Measurements from ENCODE around the gene LAMB4. TPM values are rescaled to one million over a fixed set of nuclear protein-coding genes. Genes with fewer than 3 reads are reported as not detected.

LAMB4 gene
- total RNA-seq, 2 donors from 2014 or later, result 0.85 TPM; not detected in 1

- no peak overlapping the region for H3K27ac ChIP-seq
- WGBS, result 18% methylated on average over 7 of the region's 7 CpGs
- intact Hi-C loops (cut with DNase I), result no loop called here
These were observed 35.0 kb downstream of the LAMB4 start for GRCh38 chr7:108094933-108095710.

GRCh38 chr7:108094346-108094745, 35.8 kb downstream of the LAMB4 start:
- no peak overlapping the region for H3K4me3 ChIP-seq
- 13% methylated on average over 1 of the region's 1 CpG for WGBS
- intact Hi-C loops (cut with DNase I), result no loop called here
- DNase-seq (ENCODE audit: low spot score), result no peak
- no peak overlapping the region for H3K27ac ChIP-seq
- no peaks in the 10 kb centered on the region for H3K27me3 ChIP-seq (replicated peaks; ENCODE audit: insufficient read depth)
- H3K36me3 ChIP-seq, result no peaks in the 10 kb centered on the region
- TF ChIP-seq POLR2AphosphoS5 (IDR thresholded peaks at IDR 0.05) (no peak), POLR2A (IDR thresholded peaks at IDR 0.05) (no peak)
- peaks cover 7% of the 10 kb centered on the region for H3K4me1 ChIP-seq (replicated peaks)
- no peaks in the 10 kb centered on the region for H3K9me3 ChIP-seq

More at GRCh38 chr7:108094933-108095710, 35.0 kb downstream of the LAMB4 start:
- Histone ChIP-seq H3K9me3 (no peaks in the 10 kb centered on the region), H3K4me1 (replicated peaks) (peaks cover 7% of the 10 kb centered on the region), H3K36me3 (no peaks in the 10 kb centered on the region), H3K4me3 (no peak overlapping the region), H3K27me3 (replicated peaks; ENCODE audit: insufficient read depth) (no peaks in the 10 kb centered on the region)
- TF ChIP-seq CTCF (IDR thresholded peaks at IDR 0.05), result no peak
- peak; percentile 37 for TF ChIP-seq POLR2AphosphoS5 (IDR thresholded peaks at IDR 0.05)
- no peak for TF ChIP-seq POLR2A (IDR thresholded peaks at IDR 0.05)
- peak; percentile 13 for DNase-seq (ENCODE audit: low spot score)

DNA sequence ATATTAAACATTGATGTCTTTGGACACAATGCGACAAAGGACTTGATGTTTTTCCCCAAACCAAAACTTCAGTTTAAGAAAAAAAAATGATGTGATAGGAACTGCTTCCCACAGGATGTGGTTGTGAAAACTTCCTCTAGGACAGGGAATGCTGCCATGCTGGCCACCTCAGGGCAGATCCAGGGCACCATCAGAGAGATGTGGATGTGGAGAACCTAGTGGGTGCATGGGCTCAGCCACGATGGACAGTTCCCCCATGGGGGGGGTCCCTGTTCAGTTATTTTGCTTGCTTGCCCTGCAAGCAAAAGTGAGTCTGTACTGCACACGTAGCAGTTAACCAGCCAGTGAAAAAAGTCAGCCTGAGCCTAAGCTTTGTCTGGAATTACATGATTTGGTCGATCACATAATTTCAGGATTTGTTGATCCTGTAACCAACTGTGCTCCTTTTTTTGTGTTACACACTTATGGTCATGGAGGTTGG, 36.3 kb downstream of the LAMB4 start:
- Histone ChIP-seq H3K27me3 (replicated peaks; ENCODE audit: insufficient read depth) (no peaks in the 10 kb centered on the region), H3K36me3 (no peaks in the 10 kb centered on the region), H3K9me3 (no peaks in the 10 kb centered on the region), H3K4me1 (replicated peaks) (peaks cover 7% of the 10 kb centered on the region), H3K4me3 (no peak overlapping the region), H3K27ac (no peak overlapping the region)
- intact Hi-C loops (cut with DNase I), result no loop called here
- TF ChIP-seq POLR2AphosphoS5 (IDR thresholded peaks at IDR 0.05), result no peak
- no peak for DNase-seq (ENCODE audit: low spot score)
- WGBS, result 68% methylated on average over 4 of the region's 4 CpGs

- H3K27me3 ChIP-seq (replicated peaks; ENCODE audit: insufficient read depth), result no peaks in the 10 kb centered on the region
- WGBS, result 88% methylated on average over 4 of the region's 4 CpGs
- H3K27ac ChIP-seq, result no peak overlapping the region
- no peaks in the 10 kb centered on the region for H3K9me3 ChIP-seq
- no peak overlapping the region for H3K4me3 ChIP-seq
- H3K4me1 ChIP-seq (replicated peaks), result peaks cover 7% of the 10 kb centered on the region
- DNase-seq (ENCODE audit: low spot score), result no peak
- no peak for TF ChIP-seq POLR2A (IDR thresholded peaks at IDR 0.05)
- TF ChIP-seq CTCF (IDR thresholded peaks at IDR 0.05), result no peak
- no peak for TF ChIP-seq POLR2AphosphoS5 (IDR thresholded peaks at IDR 0.05)
- H3K36me3 ChIP-seq, result no peaks in the 10 kb centered on the region
- intact Hi-C loops (cut with DNase I), result no loop called here
These were observed 36.8 kb downstream of the LAMB4 start for GRCh38 chr7:108093341-108093740.

GRCh38 chr7:108091461-108091831, 38.7 kb downstream of the LAMB4 start:
- WGBS, result 47% methylated on average over 7 of the region's 7 CpGs
- H3K9me3 ChIP-seq, result no peaks in the 10 kb centered on the region
- DNase-seq (ENCODE audit: low spot score), result no peak
- peaks cover 7% of the 10 kb centered on the region for H3K4me1 ChIP-seq (replicated peaks)
- no peaks in the 10 kb centered on the region for H3K27me3 ChIP-seq (replicated peaks; ENCODE audit: insufficient read depth)
- intact Hi-C loops (cut with DNase I), result no loop called here
- H3K36me3 ChIP-seq, result no peaks in the 10 kb centered on the region
- no peak overlapping the region for H3K27ac ChIP-seq
- H3K4me3 ChIP-seq, result no peak overlapping the region
- no peak for TF ChIP-seq CTCF (IDR thresholded peaks at IDR 0.05)

Measured in prostate gland (tissue), 2 donors.